ENCODE results near the gene CCNDBP1.
A peak's percentile ranks its signal among the peaks of the same experiment; 100 is the strongest.
"Not testable (repeated sequence)": the region's sequence is repeated elsewhere in the genome, so short reads cannot be mapped to it uniquely, and the experiment has no call there.

The CCNDBP1 gene

DNA sequence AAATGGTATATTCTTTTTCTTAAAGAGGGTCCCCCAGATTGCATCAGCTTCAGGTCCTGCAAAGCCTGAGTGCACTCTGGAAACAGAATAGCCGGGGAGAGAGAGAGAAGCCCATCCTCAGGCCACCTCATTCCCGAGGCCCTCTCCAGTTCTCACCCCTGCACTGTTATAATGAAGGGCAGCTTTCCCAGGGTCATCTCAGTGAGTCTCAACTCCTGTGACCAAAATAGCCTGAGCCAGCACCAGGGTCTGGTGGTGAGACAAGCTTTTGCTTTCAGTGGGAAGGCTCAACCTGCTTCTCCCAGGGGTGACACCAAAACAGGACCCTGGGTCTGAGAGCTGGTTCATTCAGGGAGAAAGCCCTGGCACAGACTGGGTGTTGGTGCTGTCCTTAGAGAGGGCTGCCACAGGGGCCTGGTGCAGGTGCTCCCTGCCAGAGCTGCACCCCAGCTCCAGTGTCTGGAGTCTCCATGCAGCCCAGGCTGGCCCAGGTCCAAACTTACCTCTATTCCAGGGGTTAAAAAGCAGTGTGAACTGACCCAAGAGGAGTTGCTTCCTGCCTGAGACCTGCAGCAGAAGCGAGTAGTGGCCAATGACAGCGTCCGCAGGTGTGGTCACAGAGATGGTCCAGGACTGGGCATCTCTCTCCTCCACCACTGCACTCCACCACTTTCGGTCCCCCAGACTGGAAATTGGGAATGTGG, 29.5 kb downstream of the CCNDBP1 start:
- no peak for DNase-seq (ENCODE audit: low read depth in 4 of 4, low spot score in 1 of 4)

DNA sequence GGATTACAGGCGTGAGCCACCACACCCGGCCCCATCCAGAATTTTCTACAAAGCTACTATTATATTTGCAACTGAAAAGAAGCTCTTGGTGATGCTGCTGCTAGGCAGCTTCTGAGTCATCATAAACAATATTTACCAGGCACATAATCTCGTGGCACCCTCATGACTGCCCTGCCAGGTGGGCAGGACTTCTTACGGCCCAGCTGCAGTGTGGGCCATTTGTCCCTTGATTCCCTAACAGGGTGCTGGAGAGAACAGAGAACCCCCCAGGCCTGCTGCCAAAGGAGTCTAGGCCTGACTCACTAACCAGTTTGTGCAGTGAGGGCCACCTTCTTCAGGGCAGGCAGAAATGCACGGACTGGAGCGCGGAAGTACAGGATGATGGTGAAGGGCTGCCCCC, 30.8 kb downstream of the CCNDBP1 start:
- DNase-seq (ENCODE audit: low read depth in 4 of 4, low spot score in 1 of 4) = no peak

DNA sequence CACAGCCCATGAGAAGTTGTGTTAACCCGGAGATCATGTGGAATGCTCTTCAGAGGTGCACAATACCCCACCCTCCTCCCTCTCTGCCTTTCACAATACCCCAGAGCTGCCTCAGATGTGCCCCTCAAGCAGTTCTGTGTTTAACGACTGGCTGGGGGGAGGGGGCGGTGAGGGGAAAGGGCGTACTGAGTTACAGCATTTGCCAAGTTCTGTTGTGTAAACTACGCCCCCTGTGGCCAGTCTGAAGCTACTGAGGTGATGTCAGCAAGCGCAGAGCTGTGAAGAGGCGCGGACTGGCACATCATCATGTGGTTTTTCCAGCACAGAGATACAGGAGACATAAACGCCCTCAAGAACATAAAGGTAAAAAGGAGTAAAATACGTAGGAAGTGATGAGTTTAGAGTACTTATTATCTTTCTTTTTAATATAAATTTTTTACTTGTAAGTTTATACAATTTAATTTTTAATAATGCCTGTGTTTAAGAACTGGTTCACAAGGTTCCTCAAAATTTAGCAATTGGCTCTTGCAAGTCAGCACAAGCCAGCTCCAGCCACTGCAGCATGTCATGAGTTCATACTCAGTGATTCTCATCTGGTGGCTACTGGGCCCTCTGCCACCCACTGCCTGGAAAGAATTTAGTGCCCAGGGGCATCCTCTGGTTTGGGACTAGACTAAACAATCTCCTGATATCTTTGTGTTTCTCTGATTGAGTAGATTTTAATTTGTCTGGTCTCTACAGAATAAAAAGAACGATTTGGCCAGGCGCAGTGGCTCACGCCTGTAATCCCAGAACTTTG, 33.9 kb downstream of the CCNDBP1 start:
- DNase-seq (ENCODE audit: low read depth in 4 of 4, low spot score in 1 of 4) = no peak

DNA sequence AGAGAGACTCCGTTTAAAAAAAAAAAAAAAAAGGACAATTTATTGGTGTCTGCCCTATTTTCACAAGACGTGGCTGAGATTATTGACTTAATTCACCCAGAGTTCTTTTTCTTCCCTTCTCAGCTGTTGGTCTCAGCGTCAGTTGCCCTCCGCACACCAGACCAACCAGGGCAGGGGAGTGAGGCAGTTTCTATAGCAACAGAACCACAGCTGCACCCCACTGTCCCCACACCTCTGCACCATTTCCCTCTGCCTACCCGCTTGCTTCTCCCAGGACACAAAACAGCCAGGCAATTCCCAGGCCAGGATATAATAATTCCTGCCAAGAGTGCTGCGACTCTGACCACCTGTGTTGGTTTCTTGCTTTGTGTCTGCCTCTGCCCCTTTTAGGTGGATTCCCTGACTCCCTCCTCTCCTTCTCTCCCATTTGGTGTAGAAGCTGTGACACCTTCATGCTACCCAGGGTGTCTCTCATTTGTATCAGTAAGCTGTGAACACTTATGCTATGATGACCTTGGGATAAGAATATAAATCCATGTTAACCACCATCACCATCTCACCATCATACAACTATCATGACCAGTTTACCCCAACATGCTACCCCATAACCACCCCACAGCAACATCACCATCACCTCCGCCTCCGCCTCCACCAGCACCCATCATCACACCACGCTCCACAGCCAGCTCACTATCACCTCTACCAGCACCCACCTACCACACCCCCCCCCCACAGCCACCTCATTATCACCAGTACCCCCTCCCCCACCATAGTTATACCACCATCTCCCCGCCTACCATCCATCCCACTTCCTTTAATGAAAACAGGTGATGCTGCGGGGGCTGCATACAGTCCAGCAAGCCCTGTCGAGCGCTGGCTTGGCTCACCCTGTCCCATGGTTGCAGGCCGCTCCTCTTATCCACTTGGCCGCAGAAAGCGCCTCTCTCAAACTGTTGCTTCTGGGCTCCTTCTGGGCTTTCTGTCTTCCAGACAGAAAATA, 35.0 kb downstream of the CCNDBP1 start:
- DNase-seq (ENCODE audit: low read depth in 4 of 4, low spot score in 1 of 4) = no peak

DNA sequence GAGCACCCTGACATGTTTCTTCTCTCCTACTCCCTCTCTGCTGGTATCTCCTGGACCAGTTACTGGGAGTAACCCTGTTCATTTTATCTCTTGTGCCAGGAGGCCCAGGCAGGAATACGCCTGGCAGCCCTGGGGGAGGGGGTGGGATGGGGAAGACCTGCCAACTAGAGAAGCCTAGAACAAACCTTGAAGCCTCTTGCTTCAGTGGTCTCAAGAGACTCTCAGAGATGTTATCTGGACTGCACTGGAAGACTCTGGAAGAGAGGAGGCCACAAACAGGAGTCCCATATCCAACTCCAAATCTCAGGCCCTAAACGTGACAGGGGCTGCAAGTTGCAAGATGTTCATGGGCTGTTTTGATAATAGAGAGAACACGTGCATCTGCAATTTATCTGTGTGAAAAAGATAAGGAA, 35.8 kb downstream of the CCNDBP1 start, which contains the start of gene EPB42:
TSS of gene EPB42 (minus strand) at position 28 of the 413 bp plus-strand sequence. CDS start 193 bp downstream, outside the sequence.
- no peak for DNase-seq (ENCODE audit: low read depth in 4 of 4, low spot score in 1 of 4)

DNA sequence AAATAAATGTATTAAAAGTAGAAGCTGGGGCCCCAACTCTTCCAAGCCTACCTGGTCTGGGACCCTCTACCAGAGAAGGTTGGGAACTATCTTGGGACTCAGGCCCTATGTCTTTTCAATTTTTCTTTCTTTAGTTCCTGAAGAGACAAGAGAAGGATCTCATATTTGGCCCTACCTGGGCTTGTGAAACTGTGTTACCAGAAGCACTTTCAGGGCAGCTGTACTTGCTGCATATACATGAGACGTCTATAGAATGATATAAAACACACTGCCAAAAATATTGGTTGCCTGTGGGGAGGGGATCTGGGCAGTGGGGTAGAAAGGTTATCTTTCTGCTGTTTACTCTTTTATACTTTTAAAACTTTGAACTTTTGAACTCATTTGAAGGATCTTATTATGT, 36.2 kb downstream of the CCNDBP1 start:
- no peak for DNase-seq (ENCODE audit: low read depth in 4 of 4, low spot score in 1 of 4)

DNA sequence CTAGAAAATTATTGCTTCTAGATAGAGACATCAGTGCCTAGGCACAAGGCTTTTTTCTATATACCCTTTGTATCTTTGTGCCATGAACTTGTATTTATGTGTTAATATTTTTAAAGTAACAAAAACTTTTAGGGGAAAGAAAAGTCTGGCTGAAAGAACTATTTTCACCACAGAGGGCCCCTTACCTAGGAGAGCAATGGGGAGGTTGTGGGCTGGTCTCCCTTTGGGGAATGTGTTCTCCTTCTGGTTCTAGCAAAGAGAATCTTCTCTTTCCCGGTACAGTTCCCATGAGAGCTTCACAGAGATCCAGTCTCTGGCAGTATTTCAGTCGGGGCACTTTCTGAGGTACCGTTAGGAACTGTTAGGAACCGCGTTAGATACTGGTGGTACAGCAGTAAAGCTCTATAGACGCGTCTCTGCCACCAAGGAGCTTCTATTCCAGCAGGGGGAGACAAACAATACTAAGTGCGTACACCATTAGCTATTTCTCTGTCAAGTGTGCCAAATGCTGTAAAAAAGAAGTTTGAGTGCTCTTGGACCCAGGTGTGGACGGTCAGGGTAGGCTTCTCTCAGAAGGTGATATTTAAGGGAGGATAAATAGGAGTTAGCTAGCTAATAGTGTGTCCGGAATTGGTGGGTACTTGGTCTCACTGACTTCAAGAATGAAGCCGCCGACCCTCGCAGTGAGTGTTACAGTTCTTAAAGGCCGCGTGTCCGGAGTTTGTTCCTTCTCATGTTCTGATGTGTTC, 40.2 kb downstream of the CCNDBP1 start:
- peak in 3 of 4 experiments; percentile 12 to 25 (median 15) for DNase-seq (ENCODE audit: low read depth in 4 of 4, low spot score in 1 of 4)

DNA sequence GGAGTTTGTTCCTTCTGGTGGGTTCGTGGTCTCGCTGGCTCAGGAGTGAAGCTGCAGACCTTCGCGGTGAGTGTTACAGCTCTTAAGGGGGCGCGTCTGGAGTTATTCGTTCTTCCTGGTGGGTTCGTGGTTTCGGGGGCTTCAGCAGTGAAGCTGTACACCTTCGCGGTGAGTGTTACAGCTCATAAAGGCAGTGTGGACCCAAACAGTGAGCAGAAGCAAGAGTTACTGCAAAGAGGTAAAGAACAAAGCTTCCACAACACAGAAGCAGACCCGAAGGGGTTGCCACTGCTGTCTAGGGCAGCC, 40.7 kb downstream of the CCNDBP1 start:
- not testable (repeated sequence) for DNase-seq (ENCODE audit: low read depth in 4 of 4, low spot score in 1 of 4)

DNA sequence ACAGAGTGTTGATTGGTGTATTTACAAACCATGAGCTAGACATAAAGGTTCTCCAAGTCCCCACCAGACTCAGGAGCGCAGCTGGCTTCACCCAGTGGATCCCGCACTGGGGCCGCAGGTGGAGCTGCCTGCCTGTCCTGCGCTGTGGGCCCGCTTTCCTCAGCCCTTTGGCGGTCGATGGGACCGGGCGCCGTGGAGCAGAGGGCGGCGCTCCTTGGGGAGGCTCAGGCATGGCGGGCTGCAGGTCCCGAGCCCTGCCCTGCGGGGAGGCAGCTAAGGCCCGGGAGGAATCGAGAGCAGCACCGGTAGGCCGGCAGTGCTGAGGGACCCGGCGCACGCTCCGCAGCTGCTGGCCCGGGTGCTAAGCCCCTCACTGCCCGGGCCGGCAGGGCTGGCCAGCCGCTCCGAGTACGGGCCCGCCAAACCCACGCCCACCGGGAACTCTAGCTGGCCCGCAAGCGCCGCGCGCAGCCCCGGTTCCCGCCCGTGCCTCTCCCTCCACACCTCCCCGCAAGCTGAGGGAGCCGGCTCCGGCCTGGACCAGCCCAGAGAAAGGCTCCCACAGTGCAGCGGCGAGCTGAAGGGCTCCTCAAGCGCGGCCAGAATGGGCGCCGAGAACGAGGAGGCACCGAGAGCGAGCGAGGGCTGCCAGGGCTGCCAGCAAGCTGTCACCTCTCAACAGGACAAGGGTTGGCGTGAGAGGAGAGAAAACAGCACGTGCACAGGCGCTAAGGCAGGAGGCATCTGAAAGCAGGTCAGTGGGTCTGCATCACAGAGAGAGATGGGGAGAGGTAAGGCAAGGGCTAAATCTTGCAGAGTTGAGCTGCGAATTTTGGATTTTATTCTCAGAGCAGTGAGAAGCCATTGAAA, 41.5 kb downstream of the CCNDBP1 start:
- DNase-seq (ENCODE audit: low read depth in 4 of 4, low spot score in 1 of 4) = no peak

DNA sequence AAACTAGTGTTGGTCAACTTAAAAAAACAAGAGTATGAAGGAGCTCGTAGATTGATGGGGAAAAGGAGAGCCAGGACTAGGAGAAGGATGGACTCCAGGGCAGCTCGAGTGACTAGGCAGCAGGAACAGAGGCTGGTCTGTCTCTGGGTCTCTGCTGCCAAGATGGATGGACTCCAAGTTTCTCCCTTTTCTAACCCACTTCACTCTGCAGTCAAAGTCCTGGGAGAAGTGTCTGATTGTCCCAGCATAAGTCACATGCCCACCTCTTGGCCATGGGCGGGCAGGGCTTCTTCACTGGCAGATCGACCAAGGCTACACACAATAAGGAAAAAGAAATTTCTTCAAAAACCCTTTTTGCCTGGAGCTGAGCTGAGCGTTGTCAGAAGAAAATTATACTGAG, 44.8 kb downstream of the CCNDBP1 start:
- no peak for DNase-seq (ENCODE audit: low read depth in 4 of 4, low spot score in 1 of 4)

DNA sequence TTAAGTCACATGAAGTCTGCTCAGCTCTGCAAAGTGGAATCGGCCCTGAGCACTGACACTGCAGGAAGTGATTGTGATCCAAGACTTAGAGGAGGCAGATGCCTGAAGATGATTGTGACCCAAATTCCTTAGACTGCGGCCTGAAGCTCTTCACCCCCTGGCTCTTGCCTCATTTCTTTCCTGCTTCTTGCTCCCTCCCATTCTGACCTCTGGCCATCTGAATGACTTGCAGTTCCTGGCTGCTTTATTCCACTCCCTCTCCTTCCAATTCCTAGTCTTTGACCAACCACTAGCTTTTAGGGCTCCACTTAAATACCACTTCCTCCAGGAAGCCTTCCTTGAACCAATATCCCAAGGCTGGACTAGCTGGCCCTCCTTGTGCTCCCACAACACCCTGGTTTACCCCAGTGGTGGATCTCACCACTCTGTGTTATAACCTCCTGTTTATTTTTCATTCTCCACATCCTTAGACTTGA, 45.5 kb downstream of the CCNDBP1 start:
- no peak for DNase-seq (ENCODE audit: low read depth in 4 of 4, low spot score in 1 of 4)

DNA sequence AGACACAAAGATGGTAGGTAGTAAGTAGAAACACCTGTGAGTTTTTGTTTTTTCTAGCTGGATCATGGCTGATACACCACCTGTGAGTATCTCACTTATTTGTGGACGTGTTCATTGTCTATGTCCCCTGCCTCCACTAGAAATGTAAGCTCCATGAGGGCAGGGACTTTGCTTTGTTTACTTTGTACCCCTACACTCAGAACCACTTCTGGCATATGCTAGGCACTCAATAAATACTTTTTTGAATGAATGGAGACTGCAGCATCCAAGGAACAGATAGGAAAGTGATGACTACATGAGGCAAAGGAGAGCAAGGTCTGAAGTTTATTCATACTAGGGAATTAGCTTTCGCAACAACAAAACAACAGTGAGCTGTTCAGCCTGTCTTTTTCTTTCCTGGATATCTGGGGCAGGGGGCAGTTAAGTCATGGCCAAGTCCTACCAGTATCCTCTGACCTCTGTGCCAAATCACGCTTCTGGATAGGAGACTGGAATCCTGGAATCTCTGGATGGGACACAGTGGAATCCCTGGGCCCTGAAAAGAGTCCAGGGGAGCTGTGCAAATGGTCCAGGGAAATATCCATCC, 47.2 kb downstream of the CCNDBP1 start:
- no peak for DNase-seq (ENCODE audit: low read depth in 4 of 4, low spot score in 1 of 4)

DNA sequence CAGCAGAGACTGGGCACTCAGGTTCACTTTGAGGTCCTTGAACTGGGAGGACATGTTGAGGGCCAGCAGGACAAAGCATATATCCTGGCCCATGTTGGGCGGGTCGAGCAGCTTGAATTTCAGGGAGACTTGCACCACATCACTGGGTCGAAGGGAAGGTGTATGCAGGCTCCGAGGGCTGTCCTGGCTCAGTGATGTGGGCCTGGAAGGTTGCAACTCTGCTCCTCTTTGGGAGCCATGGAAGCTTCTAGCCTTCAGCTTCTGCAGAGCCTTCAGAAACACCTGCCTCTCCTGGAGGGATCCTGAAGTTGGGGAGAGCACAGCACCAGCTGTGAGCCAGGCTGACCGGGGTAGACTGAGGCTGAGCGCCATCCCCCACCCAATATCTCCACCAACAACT, 50.3 kb downstream of the CCNDBP1 start:
- DNase-seq (ENCODE audit: low read depth in 4 of 4, low spot score in 1 of 4) = no peak

DNA sequence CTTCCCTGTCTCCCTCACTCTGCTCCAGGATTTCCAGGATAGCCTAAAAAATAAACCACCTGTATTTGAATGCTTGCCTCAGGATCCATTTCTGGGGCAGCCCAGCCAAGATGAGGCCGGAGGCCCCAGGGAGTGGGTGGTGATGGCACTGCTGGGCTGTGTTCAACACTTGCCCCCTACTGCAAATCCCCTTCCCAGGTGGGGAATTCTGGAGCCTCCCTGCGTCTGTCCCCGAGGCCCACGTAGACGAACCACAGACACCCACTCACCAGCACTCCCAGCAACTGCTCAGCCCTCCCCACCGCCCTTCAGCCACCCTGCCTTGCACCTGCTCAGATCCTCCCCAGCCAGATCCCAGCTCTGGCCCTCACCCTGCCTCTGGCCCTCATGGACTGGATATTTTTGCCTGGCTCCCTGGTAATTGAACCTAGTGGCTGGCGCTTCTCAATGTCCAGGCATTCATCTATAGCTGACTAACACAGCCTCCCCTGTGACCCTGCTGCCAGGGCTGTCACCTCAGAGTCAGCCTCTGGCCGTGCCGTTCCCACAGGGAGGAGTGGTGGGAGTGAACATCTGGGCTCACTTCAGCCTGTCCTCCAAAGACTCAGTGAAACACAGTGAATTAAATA, 52.8 kb downstream of the CCNDBP1 start:
- no peak for DNase-seq (ENCODE audit: low read depth in 4 of 4, low spot score in 1 of 4)

DNA sequence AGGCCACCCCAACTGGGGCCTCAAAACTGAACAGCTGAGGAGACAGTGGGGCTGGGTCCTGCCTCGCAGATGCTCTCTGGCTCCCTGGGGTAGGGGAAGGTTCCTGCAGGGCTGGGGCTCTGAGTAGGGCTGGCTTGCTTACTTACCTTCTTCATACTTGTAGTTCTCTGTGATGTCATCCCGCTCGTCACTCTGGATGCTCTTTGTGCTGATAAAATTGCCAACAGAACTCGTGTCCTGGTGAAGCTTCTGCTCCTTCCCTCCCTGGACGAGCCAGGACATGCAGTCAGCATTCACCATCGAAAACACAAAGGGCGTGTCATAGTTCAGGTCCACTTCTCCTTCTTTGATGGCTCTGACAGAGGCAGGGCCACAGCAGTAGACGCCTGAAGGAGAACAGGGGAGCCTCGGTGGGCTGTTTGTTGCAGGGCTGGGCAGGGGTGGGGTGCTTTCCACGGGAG, 53.5 kb downstream of the CCNDBP1 start:
- no peak for DNase-seq (ENCODE audit: low read depth in 4 of 4, low spot score in 1 of 4)

DNA sequence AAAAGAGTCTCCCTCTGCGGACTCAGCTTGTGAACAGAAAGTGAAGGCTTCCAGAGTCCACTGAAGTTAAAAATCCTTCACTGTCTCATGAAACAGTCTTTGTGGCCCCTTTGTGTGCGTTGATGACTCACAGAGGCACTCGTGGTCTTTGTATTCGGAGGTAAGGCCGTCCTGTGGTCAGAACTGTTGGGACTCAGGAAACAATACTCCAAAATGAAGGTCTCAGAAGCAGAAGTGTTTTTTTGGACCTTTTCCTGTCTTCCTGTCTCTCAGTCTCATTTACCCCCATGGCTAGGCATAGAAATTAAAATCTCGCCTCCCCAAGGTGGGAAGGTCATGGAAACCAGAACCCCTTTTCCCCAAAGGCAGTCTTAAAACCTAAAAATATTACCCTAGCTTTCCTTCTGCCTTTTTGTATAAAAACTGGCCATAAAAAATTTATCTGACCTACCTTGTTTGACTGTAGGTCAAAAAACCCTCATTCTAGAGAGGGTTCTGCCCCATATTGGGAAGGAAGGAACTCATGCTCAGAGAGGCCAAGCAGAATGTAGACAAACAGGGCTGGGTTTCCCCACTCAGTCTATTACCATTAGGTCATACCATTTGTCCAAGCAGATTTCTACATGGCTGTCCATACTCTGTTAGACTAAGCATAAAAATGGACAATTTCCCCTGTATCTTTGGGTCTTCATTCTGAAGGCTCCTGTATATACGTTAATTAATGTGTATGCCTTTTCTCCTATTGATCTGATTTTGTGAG, 54.7 kb downstream of the CCNDBP1 start:
- DNase-seq (ENCODE audit: low read depth in 4 of 4, low spot score in 1 of 4) = no peak

DNA sequence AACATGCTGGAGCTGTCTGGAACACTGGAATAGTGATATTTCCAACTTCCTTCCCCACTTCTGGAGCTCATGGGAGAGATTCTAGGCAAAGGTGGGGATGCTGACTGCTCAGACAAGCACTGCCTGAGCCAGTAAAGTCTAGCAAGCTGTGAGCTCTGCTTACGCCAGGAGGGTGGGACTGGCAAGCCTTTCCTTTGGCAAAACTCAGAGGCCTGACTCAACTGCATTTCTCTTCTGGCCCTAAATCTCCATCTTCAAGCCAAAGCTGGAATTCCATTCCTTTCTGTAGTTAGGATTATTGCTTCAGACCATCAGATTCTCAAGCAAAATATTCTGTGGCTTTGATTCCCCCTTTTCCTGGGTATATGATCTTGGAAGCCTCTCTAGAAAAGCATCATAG, 55.9 kb downstream of the CCNDBP1 start:
- DNase-seq (ENCODE audit: low read depth in 4 of 4, low spot score in 1 of 4) = no peak

DNA sequence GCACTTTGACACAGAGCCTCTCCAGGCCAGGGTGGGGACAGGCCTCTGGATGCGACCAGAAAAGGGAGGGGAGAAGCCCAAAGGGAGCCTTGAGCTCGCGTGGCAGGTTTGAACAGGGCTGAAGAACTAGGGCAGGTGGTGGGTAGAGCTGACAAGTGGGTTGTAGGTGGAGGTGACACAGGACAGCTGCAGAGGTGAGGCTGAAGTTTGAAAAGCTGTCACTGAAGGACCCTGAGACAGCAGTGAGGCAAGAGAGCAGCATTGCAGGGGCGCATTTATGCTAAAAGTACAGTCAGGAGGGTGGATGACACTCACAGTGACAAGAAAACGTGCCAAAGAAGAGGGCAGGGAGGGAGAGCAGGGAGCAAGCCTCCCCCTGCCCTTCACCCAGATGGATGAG, 57.4 kb downstream of the CCNDBP1 start:
- DNase-seq (ENCODE audit: low read depth in 4 of 4, low spot score in 1 of 4) = no peak
